ENCODE results near the gene ARHGDIA.

Gene ARHGDIA

GRCh38 chr17:81822996-81823819, 47.9 kb downstream of the ARHGDIA start:
- FAIRE-seq, result no peak

- FAIRE-seq, result no peak
Observed at GRCh38 chr17:81822312-81822637, 48.9 kb downstream of the ARHGDIA start.

- FAIRE-seq, result no peak
Observed at GRCh38 chr17:81821603-81822311, 49.4 kb downstream of the ARHGDIA start.

GRCh38 chr17:81821147-81821546, 50.0 kb downstream of the ARHGDIA start:
- FAIRE-seq, result no peak

- FAIRE-seq, result no peak
Observed at GRCh38 chr17:81819708-81820107, 51.4 kb downstream of the ARHGDIA start.

- FAIRE-seq, result no peak
Observed at GRCh38 chr17:81817758-81818147, 53.4 kb downstream of the ARHGDIA start.
